Cardiac muscle cell (in vitro differentiated cells and primary cell): ENCODE measurements around the gene GLYAT. TPM values are rescaled to one million over a fixed set of nuclear protein-coding genes. Genes with fewer than 3 reads are reported as not detected.
"Not testable (repeated sequence)": the region's sequence is repeated elsewhere in the genome, so short reads cannot be mapped to it uniquely, and the experiment has no call there.

Experiments used
- DNase-seq, 2 donors: peaks; one replicate each; pipeline versions ENCODE4 v3.0.0 to v3.0.0-alpha.2; 2010 to 2017; ENCODE audit warnings: low read depth in 1 of 2, low spot score in 1 of 2
- H3K27ac ChIP-seq: fragments of 200-600 bp; sonication (generic); 2 replicates; pipeline ENCODE4 v1.5.1; 2016
- H3K27me3 ChIP-seq: fragments of 200-600 bp; sonication (generic); 2 replicates; pipeline ENCODE4 v1.6.0; 2016; ENCODE audit warnings: control low read depth
- H3K36me3 ChIP-seq: fragments of 200-600 bp; sonication (generic); 2 replicates; pipeline ENCODE4 v1.5.1; 2016; ENCODE audit warnings: control low read depth
- H3K4me1 ChIP-seq: fragments of 200-600 bp; sonication (generic); 2 replicates; pipeline ENCODE4 v1.8.1; 2017; ENCODE audit warnings: low read depth, mild to moderate bottlenecking, mixed run types
- H3K4me3 ChIP-seq: fragments of 200-600 bp; sonication (generic); 2 replicates; pipeline ENCODE4 v1.5.1; 2016; ENCODE audit warnings: mild to moderate bottlenecking
- H3K9me3 ChIP-seq: fragments of 200-600 bp; sonication (generic); 2 replicates; pipeline ENCODE4 v1.5.1; 2017; ENCODE audit warnings: low read depth, mild to moderate bottlenecking, control low read depth
- CTCF ChIP-seq: IDR thresholded peaks from 2 replicates; pipeline ENCODE4 v1.5.1; 2012; ENCODE audit warnings: low read depth, mild to moderate bottlenecking, low read length
- polyA plus RNA-seq: library from polyadenylated mRNA; unstranded; fragments of >200 nt; fragmentation: Nextera tagmentation; extraction: Ambion mirVana; gene quantifications from 2 replicates; pipeline ENCODE4 v1.2.1, GENCODE V29; 2016
- total RNA-seq: library from RNA; depleted of rRNA; stranded (reverse); fragments of >200 nt; gene quantifications from 2 replicates; pipeline ENCODE4 v1.2.3, GENCODE V29; 2016

Gene GLYAT
- total and polyA plus RNA-seq, 2 experiments from 2014 or later: not detected

GRCh38 chr11:58711832-58712231 lies 19.9 kb downstream of the GLYAT start:
- TF ChIP-seq CTCF: no peak

GRCh38 chr11:58707767-58708166 lies 24.0 kb downstream of the GLYAT start:
- H3K27me3 ChIP-seq: no peaks in the 10 kb centered on the region
- H3K4me3 ChIP-seq: no peak overlapping the region
- TF ChIP-seq CTCF: no peak
- no peaks in the 10 kb centered on the region for H3K36me3 ChIP-seq
- H3K27ac ChIP-seq: no peak overlapping the region
- no peak for DNase-seq
- no peaks in the 10 kb centered on the region for H3K4me1 ChIP-seq
- H3K9me3 ChIP-seq: no peaks in the 10 kb centered on the region

More at GRCh38 chr11:58711832-58712231, 19.9 kb downstream of the GLYAT start:
- no peaks in the 10 kb centered on the region for H3K9me3 ChIP-seq
- no peak overlapping the region for H3K4me3 ChIP-seq
- H3K27me3 ChIP-seq: no peaks in the 10 kb centered on the region
- DNase-seq: no peak
- H3K36me3 ChIP-seq: no peaks in the 10 kb centered on the region
- H3K4me1 ChIP-seq: no peaks in the 10 kb centered on the region
- H3K27ac ChIP-seq: no peak overlapping the region

- not testable (repeated sequence) for H3K27me3 ChIP-seq, H3K4me3 ChIP-seq, H3K9me3 ChIP-seq, H3K27ac ChIP-seq, H3K36me3 ChIP-seq, DNase-seq, H3K4me1 ChIP-seq
Observed at GRCh38 chr11:58696825-58697224, 34.9 kb downstream of the GLYAT start.

GRCh38 chr11:58693026-58693425 lies 38.7 kb downstream of the GLYAT start:
- TF ChIP-seq CTCF: no peak
- no peaks in the 10 kb centered on the region for H3K36me3 ChIP-seq
- no peaks in the 10 kb centered on the region for H3K27me3 ChIP-seq
- no peak overlapping the region for H3K27ac ChIP-seq
- no peak overlapping the region for H3K4me3 ChIP-seq
- no peaks in the 10 kb centered on the region for H3K4me1 ChIP-seq
- no peaks in the 10 kb centered on the region for H3K9me3 ChIP-seq
- no peak for DNase-seq

GRCh38 chr11:58691675-58692074 lies 40.1 kb downstream of the GLYAT start:
- no peak for DNase-seq
- Histone ChIP-seq H3K27ac (no peak overlapping the region), H3K4me1 (no peaks in the 10 kb centered on the region), H3K9me3 (no peaks in the 10 kb centered on the region), H3K4me3 (no peak overlapping the region), H3K27me3 (no peaks in the 10 kb centered on the region), H3K36me3 (no peaks in the 10 kb centered on the region)
- TF ChIP-seq CTCF: no peak

GRCh38 chr11:58688789-58689503 lies 42.8 kb downstream of the GLYAT start:
- TF ChIP-seq CTCF: no peak
- no peak for DNase-seq
- Histone ChIP-seq H3K27me3 (no peaks in the 10 kb centered on the region), H3K9me3 (no peaks in the 10 kb centered on the region), H3K4me1 (no peaks in the 10 kb centered on the region), H3K4me3 (no peak overlapping the region), H3K27ac (no peak overlapping the region), H3K36me3 (no peaks in the 10 kb centered on the region)
